SK-N-SH (cell line): Measurements from ENCODE around the gene PLP2. TPM values are rescaled to one million over a fixed set of nuclear protein-coding genes. Genes with fewer than 3 reads are reported as not detected.

Source experiments
- CTCF ChIA-PET: fragments of 300-600, 350-600 bp; formaldehyde crosslinking; extraction: SDS; loops from one replicate; lab custom pipeline; 2021; lab: Yijun Ruan, JAX
- POLR2A ChIA-PET: fragments of 350-600 bp; sonication (Branson Sonifier 250); formaldehyde crosslinking; extraction: SDS; loops from one replicate; lab custom pipeline; 2020; ENCODE audit warnings: antibody characterized with exemption, inconsistent platforms; lab: Yijun Ruan, JAX
- DNase-seq: peaks from one replicate; pipeline ENCODE4 v3.0.0; 2012
- H2AFZ ChIP-seq: fragments of 200-600 bp; sonication (generic); 2 replicates; pipeline ENCODE4 v1.8.1; 2016; ENCODE audit warnings: antibody characterized with exemption, mild to moderate bottlenecking, low read depth
- H3F3A ChIP-seq: fragments of 200-600 bp; sonication (generic); replicated peaks from 2 replicates; pipeline ENCODE3; 2016; ENCODE audit warnings: antibody characterized with exemption, mild to moderate bottlenecking; ENCODE audit not compliant: insufficient read depth
- H3K27ac ChIP-seq, 2 experiments: fragments of 200-500 bp in 1 of 2; fragments of 200-600 bp in 1 of 2; sonication (Bioruptor generic) in 1 of 2; sonication (generic), shearing (Covaris generic) in 1 of 2; 2 replicates each; pipeline versions ENCODE4 v1.5.1 to v1.6.1; 2014 to 2016; ENCODE audit warnings: low read depth in 2 of 2, inconsistent platforms in 1 of 2, low read length in 1 of 2, mild to moderate bottlenecking in 1 of 2, mixed read lengths in 1 of 2
- H3K27me3 ChIP-seq: fragments of 200-600 bp; sonication (generic), shearing (Covaris generic); 2 replicates; pipeline ENCODE4 v1.6.1; 2016; ENCODE audit warnings: mixed run types; ENCODE audit not compliant: insufficient read depth
- H3K36me3 ChIP-seq, 2 experiments: fragments of 200-500 bp in 1 of 2; fragments of 200-600 bp in 1 of 2; sonication (Bioruptor generic) in 1 of 2; sonication (generic) in 1 of 2; replicated peaks in 1 of 2; 2 replicates each; pipeline versions ENCODE3 to v1.5.1; 2014 to 2016; ENCODE audit warnings: low read length in 1 of 2, mild to moderate bottlenecking in 1 of 2; ENCODE audit not compliant: insufficient read depth in 2 of 2, control insufficient read depth in 1 of 2
- H3K4me1 ChIP-seq, 2 experiments: fragments of 200-500 bp in 1 of 2; fragments of 200-600 bp in 1 of 2; sonication (Bioruptor generic) in 1 of 2; sonication (generic), shearing (Covaris generic) in 1 of 2; 2 replicates each; pipeline versions ENCODE4 v1.5.1 to v1.6.1; 2014 to 2016; ENCODE audit warnings: low read depth in 1 of 2, low read length in 1 of 2, mixed run types in 1 of 2; ENCODE audit not compliant: insufficient read depth in 2 of 2, control insufficient read depth in 1 of 2
- H3K4me2 ChIP-seq: fragments of 200-600 bp; sonication (generic), shearing (Covaris generic); 2 replicates; pipeline ENCODE4 v1.6.1; 2017; ENCODE audit warnings: mixed run types
- H3K4me3 ChIP-seq, 2 experiments: fragments of 200-500 bp in 1 of 2; fragments of 200-600 bp in 1 of 2; sonication (Bioruptor generic) in 1 of 2; sonication (generic), shearing (Covaris generic) in 1 of 2; 2 replicates each; pipeline versions ENCODE4 v1.5.1 to v1.8.1; 2014 to 2016; ENCODE audit warnings: low read depth in 2 of 2, inconsistent platforms in 1 of 2, low read length in 1 of 2, mild to moderate bottlenecking in 1 of 2, mixed read lengths in 1 of 2, moderate library complexity in 1 of 2
- H3K79me2 ChIP-seq: fragments of 200-600 bp; sonication (generic); 2 replicates; pipeline ENCODE4 v1.8.1; 2017; ENCODE audit warnings: mild to moderate bottlenecking; ENCODE audit not compliant: insufficient read depth
- H3K9ac ChIP-seq: fragments of 200-600 bp; sonication (generic); 2 replicates; pipeline ENCODE4 v1.6.1; 2017; ENCODE audit warnings: mixed run types
- H3K9me2 ChIP-seq: fragments of 200-600 bp; sonication (generic); 2 replicates; pipeline ENCODE4 v1.6.1; 2017; ENCODE audit warnings: mixed run types
- H3K9me3 ChIP-seq: fragments of 200-600 bp; sonication (generic); 2 replicates; pipeline ENCODE4 v1.6.1; 2017; ENCODE audit warnings: mixed run types, mild to moderate bottlenecking, moderate library complexity
- H4K20me1 ChIP-seq: fragments of 200-600 bp; sonication (generic); 2 replicates; pipeline ENCODE4 v1.6.1; 2017; ENCODE audit warnings: mild to moderate bottlenecking, mixed run types; ENCODE audit not compliant: insufficient read depth
- ELF1 ChIP-seq: IDR thresholded peaks from 2 replicates; pipeline ENCODE4 v1.4.0; 2012
- EZH2phosphoT487 ChIP-seq: fragments of 200-600 bp; sonication (generic); IDR thresholded peaks from 2 replicates; pipeline ENCODE4 v1.6.1; 2017; ENCODE audit warnings: low read depth, mixed run types, mild to moderate bottlenecking, antibody characterized with exemption, moderate library complexity, borderline replicate concordance
- FOSL2 ChIP-seq: IDR thresholded peaks from 2 replicates; pipeline ENCODE4 v1.4.0; 2012; ENCODE audit warnings: low read depth, mild to moderate bottlenecking, moderate library complexity, borderline replicate concordance
- FOXJ3 ChIP-seq: sonication (generic); formaldehyde crosslinking; IDR thresholded peaks from 2 replicates; pipeline ENCODE4 v1.5.1; 2020; ENCODE audit warnings: mild to moderate bottlenecking, missing genetic modification reagents
- FOXM1 ChIP-seq: IDR thresholded peaks from 2 replicates; pipeline ENCODE4 v1.4.0; 2012; ENCODE audit warnings: low read depth, mild to moderate bottlenecking
- GATA2 ChIP-seq: sonication (generic); formaldehyde crosslinking; IDR thresholded peaks from 2 replicates; pipeline ENCODE4 v1.5.0; 2020; ENCODE audit warnings: mild to moderate bottlenecking, missing genetic modification reagents
- IRF3 ChIP-seq: fragments of 150-350 bp; IDR thresholded peaks from 2 replicates; pipeline ENCODE4 v1.6.1; 2016; ENCODE audit warnings: mild to moderate bottlenecking, low read depth, low read length
- JUND ChIP-seq: IDR thresholded peaks from 2 replicates; pipeline ENCODE4 v1.4.0; 2012
- MXI1 ChIP-seq: IDR thresholded peaks from 2 replicates; pipeline ENCODE4 v1.6.1; 2012; ENCODE audit warnings: mild to moderate bottlenecking, low read depth, low read length, improper control_type of control experiment
- NFIC ChIP-seq: IDR thresholded peaks from 2 replicates; pipeline ENCODE4 v1.4.0; 2012; ENCODE audit warnings: borderline replicate concordance
- NRF1 ChIP-seq: IDR thresholded peaks from 2 replicates; pipeline ENCODE4 v1.6.1; 2012; ENCODE audit warnings: low read depth, mild to moderate bottlenecking, low read length
- PBX3 ChIP-seq: IDR thresholded peaks from 2 replicates; pipeline ENCODE4; 2012
- REST ChIP-seq: IDR thresholded peaks from 2 replicates; pipeline ENCODE4 v1.6.1; 2012; ENCODE audit warnings: mild to moderate bottlenecking, low read depth, low read length, moderate library complexity
- RXRA ChIP-seq: IDR thresholded peaks from 2 replicates; pipeline ENCODE4 v1.4.0; 2012; ENCODE audit warnings: low read depth, mild to moderate bottlenecking, borderline replicate concordance
- USF1 ChIP-seq: IDR thresholded peaks from 2 replicates; pipeline ENCODE4 v1.4.0; 2012; ENCODE audit warnings: low read depth, borderline replicate concordance
- USF2 ChIP-seq: fragments of 150-350 bp; IDR thresholded peaks from 2 replicates; pipeline ENCODE4 v1.6.1; 2017; ENCODE audit warnings: antibody characterized with exemption, low read length, low read depth, borderline replicate concordance
- YY1 ChIP-seq: IDR thresholded peaks from 2 replicates; pipeline ENCODE4 v1.4.0; 2012; ENCODE audit warnings: low read depth, mild to moderate bottlenecking
- WGBS: methylation state at CpG from one replicate; pipeline ENCODE4 v1.1.6; 2017; ENCODE audit warnings: low lambda C conversion rate; 5-methylcytosine and 5-hydroxymethylcytosine counted together
- polyA plus RNA-seq, 3 experiments: library from polyadenylated mRNA; depleted of rRNA; stranded (reverse); fragments of >200 nt; gene quantifications; 2 replicates each; pipeline ENCODE4 v1.2.3, GENCODE V29; 2012

The PLP2 gene
- polyA plus RNA-seq, 1 of the 3 experiments (the other 2 are of a cell fraction) = 146 TPM

GRCh38 chrX:49184294-49185281 lies 12.9 kb downstream of the PLP2 start:
- Histone ChIP-seq H3K36me3 (no peaks in the 10 kb centered on the region), H3K79me2 (no peaks in the 10 kb centered on the region), H3K27me3 (peaks cover 5% of the 10 kb centered on the region; the same call in 1 of the 2 replicates), H3K9me2 (no peaks in the 10 kb centered on the region), H2AFZ (no peak overlapping the region), H3K4me3 (no peak overlapping the region), H3K4me2 (no peak overlapping the region), H3K9me3 (no peaks in the 10 kb centered on the region), H3K9ac (no peak overlapping the region), H4K20me1 (no peaks in the 10 kb centered on the region), H3K4me1 (no peaks in the 10 kb centered on the region), H3K27ac (no peak overlapping the region), H3F3A (no peaks in the 10 kb centered on the region)
- ChIA-PET POLR2A (no interaction called here), CTCF (no interaction called here)
- 70% methylated on average over 27 of the region's 46 CpGs for WGBS
- DNase-seq = no peak
- TF ChIP-seq NRF1 = no peak
- TF ChIP-seq FOXM1 = no peak
- TF ChIP-seq RXRA = no peak
- TF ChIP-seq USF2 = no peak
- TF ChIP-seq IRF3 = no peak
- no peak for TF ChIP-seq REST
- no peak for TF ChIP-seq PBX3
- no peak for TF ChIP-seq USF1
- TF ChIP-seq JUND = no peak
- no peak for TF ChIP-seq FOSL2
- TF ChIP-seq NFIC = no peak
- TF ChIP-seq FOXJ3 (CRISPR knock-in tag) = no peak
- no peak for TF ChIP-seq MXI1
- TF ChIP-seq EZH2phosphoT487 = no peak
- TF ChIP-seq GATA2 (CRISPR knock-in tag) = no peak
- TF ChIP-seq ELF1 = no peak
- TF ChIP-seq YY1 = no peak
